ENCODE results near the gene TUB. TPM values are rescaled to one million over a fixed set of nuclear protein-coding genes. Genes with fewer than 3 reads are reported as not detected.

Gene TUB
- total and polyA plus RNA-seq, 10 donors = 0.17 to 3.2 (median 1.8) TPM

- Histone ChIP-seq H3K4me3 (no peak overlapping the region), H3K36me3 (peaks cover 0 to 4% (median 0%) of the 10 kb centered on the region in 6 donors), H3K27ac (no peak overlapping the region), H3K4me1 (peaks cover 0 to 6% (median 0%) of the 10 kb centered on the region in 6 donors), H3K9me3 (no peaks in the 10 kb centered on the region), H3K27me3 (replicated peaks in 1 of 7) (no peaks in the 10 kb centered on the region)
- 42 to 74% (median 54%) methylated on average over 4 to 12 of the region's 12 CpGs for WGBS, 5 donors
- peak; percentile 69 for DNase-seq
- TF ChIP-seq POLR2A (IDR thresholded peaks at IDR 0.05) (no peak), POLR2AphosphoS5 (IDR thresholded peaks at IDR 0.05) (no peak)
- TF ChIP-seq, protein P1, sequence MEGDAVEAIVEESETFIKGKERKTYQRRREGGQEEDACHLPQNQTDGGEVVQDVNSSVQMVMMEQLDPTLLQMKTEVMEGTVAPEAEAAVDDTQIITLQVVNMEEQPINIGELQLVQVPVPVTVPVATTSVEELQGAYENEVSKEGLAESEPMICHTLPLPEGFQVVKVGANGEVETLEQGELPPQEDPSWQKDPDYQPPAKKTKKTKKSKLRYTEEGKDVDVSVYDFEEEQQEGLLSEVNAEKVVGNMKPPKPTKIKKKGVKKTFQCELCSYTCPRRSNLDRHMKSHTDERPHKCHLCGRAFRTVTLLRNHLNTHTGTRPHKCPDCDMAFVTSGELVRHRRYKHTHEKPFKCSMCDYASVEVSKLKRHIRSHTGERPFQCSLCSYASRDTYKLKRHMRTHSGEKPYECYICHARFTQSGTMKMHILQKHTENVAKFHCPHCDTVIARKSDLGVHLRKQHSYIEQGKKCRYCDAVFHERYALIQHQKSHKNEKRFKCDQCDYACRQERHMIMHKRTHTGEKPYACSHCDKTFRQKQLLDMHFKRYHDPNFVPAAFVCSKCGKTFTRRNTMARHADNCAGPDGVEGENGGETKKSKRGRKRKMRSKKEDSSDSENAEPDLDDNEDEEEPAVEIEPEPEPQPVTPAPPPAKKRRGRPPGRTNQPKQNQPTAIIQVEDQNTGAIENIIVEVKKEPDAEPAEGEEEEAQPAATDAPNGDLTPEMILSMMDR (IDR thresholded peaks at IDR 0.05 in 8 of 11, conservative IDR thresholded peaks at IDR 0.05 in 3 of 11) = no peak
- intact Hi-C loops (cut with DNase I; ENCODE audit: low total_unique reads) = loop anchor here (10.0 kb wide), 1 partner anchor 61 kb away; no protein-coding TSS in a partner anchor
Observed at GRCh38 chr11:8095371-8095770, 14.4 kb downstream of the TUB start.

DNA sequence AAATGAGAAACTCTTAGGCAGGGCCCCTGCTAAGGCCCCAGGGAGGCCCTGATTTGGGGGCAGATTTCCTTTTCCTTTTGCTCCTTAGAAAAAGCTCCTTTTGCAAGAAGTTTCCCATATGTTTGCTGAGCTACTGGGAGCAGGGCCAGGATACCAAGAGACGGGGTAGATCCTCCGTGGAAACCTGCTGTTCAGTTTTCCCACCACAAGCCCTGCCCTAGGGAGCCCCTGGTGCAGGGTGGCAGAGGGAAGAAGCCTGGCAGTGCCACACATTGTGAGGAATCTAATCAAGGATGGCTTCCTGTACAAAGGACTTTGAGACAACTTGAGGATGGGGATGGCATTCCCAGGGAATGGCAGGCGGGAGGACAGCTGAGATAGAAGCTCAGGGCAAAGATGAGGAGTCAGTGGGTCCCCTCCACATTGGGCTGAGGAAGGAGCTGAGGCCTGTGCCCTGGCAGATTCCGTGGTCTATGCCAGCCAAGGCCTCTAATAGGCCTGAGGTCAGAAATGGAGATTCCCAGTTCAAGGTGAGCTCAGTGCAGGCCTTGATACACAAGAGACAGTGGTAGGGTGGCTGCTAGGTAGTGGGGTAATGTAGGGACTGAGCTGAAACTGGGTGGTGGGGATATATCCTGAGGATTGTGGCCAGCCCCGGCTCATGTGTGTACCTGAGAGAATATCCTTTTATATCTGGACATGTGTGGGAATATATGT lies 15.0 kb downstream of the TUB start:
- Histone ChIP-seq H3K27ac (no peak overlapping the region), H3K4me1 (peaks cover 0 to 6% (median 0%) of the 10 kb centered on the region in 6 donors), H3K27me3 (replicated peaks in 1 of 7) (no peaks in the 10 kb centered on the region), H3K36me3 (peaks cover 0 to 10% (median 0%) of the 10 kb centered on the region in 6 donors), H3K9me3 (no peaks in the 10 kb centered on the region), H3K4me3 (no peak overlapping the region)
- TF ChIP-seq POLR2AphosphoS5 (IDR thresholded peaks at IDR 0.05) (no peak), POLR2A (IDR thresholded peaks at IDR 0.05) (no peak)
- TF ChIP-seq, protein P1 (IDR thresholded peaks at IDR 0.05 in 8 of 11, conservative IDR thresholded peaks at IDR 0.05 in 3 of 11) = no peak
- peak; percentile 61 for DNase-seq
- intact Hi-C loops (cut with DNase I; ENCODE audit: low total_unique reads) = loop anchor here (10.0 kb wide), 1 partner anchor 61 kb away; no protein-coding TSS in a partner anchor
- WGBS, 5 donors = 66 to 83% (median 73%) methylated on average over 5 of the region's 5 CpGs

DNA sequence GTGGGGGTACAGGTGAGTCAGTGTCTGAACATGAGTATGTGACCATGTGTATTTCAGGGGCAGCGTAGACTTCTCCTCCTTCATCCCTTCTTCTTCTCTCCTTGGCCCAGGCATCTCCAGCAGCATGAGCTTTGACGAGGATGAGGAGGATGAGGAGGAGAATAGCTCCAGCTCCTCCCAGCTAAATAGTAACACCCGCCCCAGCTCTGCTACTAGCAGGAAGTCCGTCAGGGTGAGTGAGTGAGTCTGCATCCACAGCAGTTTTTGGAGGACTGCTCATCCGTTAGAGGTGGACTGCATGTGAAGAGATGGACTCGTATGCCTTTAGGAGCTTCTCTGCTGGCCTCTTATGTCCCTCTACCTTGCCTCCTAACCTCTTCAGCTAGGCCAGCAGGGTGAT lies 15.6 kb downstream of the TUB start:
- peak; percentile 23 for DNase-seq
- Histone ChIP-seq H3K9me3 (no peaks in the 10 kb centered on the region), H3K4me3 (no peak overlapping the region), H3K27ac (no peak overlapping the region), H3K4me1 (peaks cover 0 to 6% (median 0%) of the 10 kb centered on the region in 6 donors), H3K36me3 (peaks cover 0 to 16% (median 2%) of the 10 kb centered on the region in 6 donors), H3K27me3 (replicated peaks in 1 of 7) (no peaks in the 10 kb centered on the region)
- TF ChIP-seq POLR2AphosphoS5 (IDR thresholded peaks at IDR 0.05) (no peak), POLR2A (IDR thresholded peaks at IDR 0.05) (no peak)
- TF ChIP-seq, protein P1 (IDR thresholded peaks at IDR 0.05 in 8 of 11, conservative IDR thresholded peaks at IDR 0.05 in 3 of 11) = no peak
- WGBS, 5 donors = 66 to 79% (median 75%) methylated on average over 5 to 6 of the region's 6 CpGs
- intact Hi-C loops (cut with DNase I; ENCODE audit: low total_unique reads) = loop anchor here (10.0 kb wide), 1 partner anchor 62 kb away; no protein-coding TSS in a partner anchor

DNA sequence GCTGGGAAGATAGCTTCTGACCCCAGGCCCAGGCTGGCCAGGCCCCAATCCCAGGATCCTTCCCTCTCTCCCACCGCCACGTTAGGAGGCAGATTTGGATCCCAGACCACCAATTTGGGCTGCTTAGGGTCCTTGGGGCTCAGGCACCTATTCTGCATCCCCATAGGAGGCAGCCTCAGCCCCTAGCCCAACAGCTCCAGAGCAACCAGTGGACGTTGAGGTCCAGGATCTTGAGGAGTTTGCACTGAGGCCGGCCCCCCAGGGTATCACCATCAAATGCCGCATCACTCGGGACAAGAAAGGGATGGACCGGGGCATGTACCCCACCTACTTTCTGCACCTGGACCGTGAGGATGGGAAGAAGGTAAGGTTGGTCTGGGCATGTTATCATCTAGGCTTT lies 16.1 kb downstream of the TUB start:
- Histone ChIP-seq H3K27ac (no peak overlapping the region), H3K36me3 (peaks cover 0 to 21% (median 7%) of the 10 kb centered on the region in 6 donors), H3K9me3 (no peaks in the 10 kb centered on the region), H3K4me3 (no peak overlapping the region), H3K27me3 (replicated peaks in 1 of 7) (no peaks in the 10 kb centered on the region), H3K4me1 (peaks cover 0 to 6% (median 0%) of the 10 kb centered on the region in 6 donors)
- intact Hi-C loops (cut with DNase I; ENCODE audit: low total_unique reads) = loop anchor here (10.0 kb wide), 1 partner anchor 62 kb away; no protein-coding TSS in a partner anchor
- no peak for TF ChIP-seq POLR2A (IDR thresholded peaks at IDR 0.05)
- TF ChIP-seq, protein P1 (IDR thresholded peaks at IDR 0.05 in 8 of 11, conservative IDR thresholded peaks at IDR 0.05 in 3 of 11) = no peak
- no peak for TF ChIP-seq POLR2AphosphoS5 (IDR thresholded peaks at IDR 0.05)
- peak; percentile 40 for DNase-seq
- whole genome bisulfite sequencing, 5 donors = 87 to 94% (median 91%) methylated on average over 7 to 8 of the region's 8 CpGs

All from spleen (tissue), 11 donors.